ENCODE results near the gene CXCL8. TPM values are rescaled to one million over a fixed set of nuclear protein-coding genes. Genes with fewer than 3 reads are reported as not detected.

The CXCL8 gene
- total and polyA plus RNA-seq, 2 of the 8 experiments (the other 6 are each of a cell fraction or from before 2014, with no cell fraction given) = not detected

DNA sequence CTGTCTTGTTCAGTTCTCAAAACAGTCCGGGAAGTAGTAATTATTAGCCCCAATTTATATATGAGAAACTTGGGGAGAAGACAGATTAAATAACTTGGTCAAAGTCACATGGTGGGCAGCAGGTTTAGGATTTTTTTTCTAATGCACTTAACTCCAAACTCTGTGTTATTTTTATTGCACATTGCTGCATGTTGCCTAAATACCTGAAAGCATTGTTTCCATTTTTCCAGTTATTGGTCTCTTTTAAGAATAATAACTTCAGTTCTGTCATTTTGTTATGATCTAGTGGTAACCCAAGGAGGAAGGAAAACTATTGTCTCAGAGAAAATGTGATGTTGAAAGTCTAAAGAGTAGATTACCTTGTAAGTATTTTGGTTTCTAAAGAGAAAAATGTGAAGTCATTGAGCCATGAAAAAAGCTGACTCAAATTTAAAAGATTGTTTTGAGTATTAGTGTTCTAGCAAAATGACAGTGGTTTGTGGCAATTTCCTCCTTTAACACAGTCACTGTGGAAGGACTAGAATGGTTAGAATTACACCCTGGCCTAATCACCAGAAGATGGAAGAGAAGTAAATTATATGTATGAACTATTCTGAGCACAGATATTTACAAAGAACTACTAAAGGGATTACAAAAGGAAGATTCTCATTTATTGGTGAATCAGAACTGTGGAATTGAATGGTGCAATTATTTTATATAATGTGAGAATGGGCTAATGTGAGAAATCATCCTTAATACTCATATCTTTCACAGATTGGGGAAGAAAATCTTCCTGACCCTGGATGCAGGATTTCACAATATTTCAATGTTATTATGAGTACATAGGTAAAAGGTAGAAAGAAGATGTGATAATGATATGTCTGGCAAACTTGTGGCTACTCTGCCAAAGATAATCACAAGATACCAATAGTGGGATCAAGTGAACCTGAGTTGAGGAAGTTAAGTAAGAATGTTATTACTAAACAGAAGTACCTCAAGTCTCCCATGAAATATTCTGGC is 21.7 kb upstream of the CXCL8 start:
- Histone ChIP-seq H3K79me2 (ENCODE audit: control insufficient read depth in 1 of 2, insufficient read depth in 2 of 2, low read length in 2 of 2) (no peaks in the 10 kb centered on the region), H4K8ac (ENCODE audit: extremely low read depth, insufficient read depth, low read length) (no peak overlapping the region), H4K5ac (ENCODE audit: insufficient read length, low read depth, low read length) (no peak overlapping the region), H3K23ac (ENCODE audit: insufficient read length) (no peak overlapping the region), H2AFZ (ENCODE audit: low read length) (no peak overlapping the region), H3K9me3 (ENCODE audit: insufficient read depth in 2 of 2, low read depth in 1 of 2, low read length in 1 of 2) (no peaks in the 10 kb centered on the region), H2BK5ac (ENCODE audit: low read depth, low read length) (no peak overlapping the region), H3K79me1 (ENCODE audit: low read depth, low read length) (no peaks in the 10 kb centered on the region), H2BK20ac (ENCODE audit: low read length) (no peak overlapping the region), H3K36me3 (ENCODE audit: control insufficient read depth in 2 of 4, insufficient read depth in 4 of 4, low read length in 3 of 4) (no peaks in the 10 kb centered on the region), H3K56ac (replicated peaks; ENCODE audit: insufficient read length, low read depth, low read length) (no peak overlapping the region), H3K4me2 (ENCODE audit: insufficient read depth in 1 of 2, low read depth in 2 of 2, low read length in 2 of 2) (no peak overlapping the region), H3K4me1 (replicated peaks in 1 of 4; ENCODE audit: control insufficient read depth in 3 of 4, insufficient read depth in 4 of 4, low read length in 3 of 4) (no peaks in the 10 kb centered on the region), H3K27ac (ENCODE audit: low read depth, low read length) (no peak overlapping the region), H2BK15ac (ENCODE audit: low read length) (no peak overlapping the region), H4K91ac (replicated peaks; ENCODE audit: insufficient read length, low read length) (no peak overlapping the region), H3K4ac (replicated peaks; ENCODE audit: insufficient read length, low read depth, low read length) (no peak overlapping the region), H3K23me2 (ENCODE audit: low read depth, low read length) (no peaks in the 10 kb centered on the region; the same call in 1 of the 2 replicates), H3K14ac (ENCODE audit: insufficient read length) (no peak overlapping the region), H2BK120ac (replicated peaks; ENCODE audit: low read depth, low read length) (no peak overlapping the region), H2BK12ac (ENCODE audit: low read depth, low read length) (no peak overlapping the region), H3K4me3 (ENCODE audit: extremely low read depth in 1 of 4, insufficient read depth in 2 of 4, low read depth in 3 of 4, low read length in 4 of 4) (no peak overlapping the region), H3K27me3 (replicated peaks in 1 of 4; ENCODE audit: control insufficient read depth in 3 of 4, extremely low read depth in 1 of 4, insufficient read depth in 3 of 4, low read length in 3 of 4) (no peaks in the 10 kb centered on the region), H3K18ac (ENCODE audit: extremely low read depth, low read length) (no peak overlapping the region), H4K20me1 (replicated peaks in 1 of 2; ENCODE audit: control insufficient read depth in 1 of 2, insufficient read depth in 2 of 2, low read length in 2 of 2) (no peaks in the 10 kb centered on the region), H3K9ac (replicated peaks in 1 of 4; ENCODE audit: extremely low read depth in 1 of 4, low read depth in 3 of 4, low read length in 3 of 4) (no peak overlapping the region), H2AK5ac (ENCODE audit: low read depth, low read length) (no peak overlapping the region)
- DNase-seq (ENCODE audit: low read depth in 1 of 2, low spot score in 2 of 2) (no peak), FAIRE-seq (no peak)
- CTCF ChIA-PET (ENCODE audit: partially characterized antibody) = interaction anchor here (2.2 kb wide), 1 partner anchor 30 kb away, joined by 4 read pairs; no protein-coding TSS in a partner anchor
- POLR2A ChIA-PET (ENCODE audit: partially characterized antibody) = no interaction called here
- WGBS, 2 experiments (ENCODE audit: extremely low coverage in 1 of 2, insufficient coverage in 1 of 2, insufficient read length in 1 of 2, insufficient replicate concordance in 2 of 2, low coverage in 1 of 2, low lambda C conversion rate in 2 of 2, missing lambda C conversion rate in 1 of 2) = 96% methylated on average over 1 of the region's 1 CpG; no CpG with 5 or more reads in 1 of the 2 experiments
- no peak for TF ChIP-seq ZNF274 (IDR thresholded peaks at IDR 0.05; ENCODE audit: borderline replicate concordance, extremely low read depth, low read length)
- no peak for TF ChIP-seq SAP30 (IDR thresholded peaks at IDR 0.05; ENCODE audit: insufficient read depth, insufficient replicate concordance, low read length)
- TF ChIP-seq EZH2 (IDR thresholded peaks at IDR 0.05; ENCODE audit: low read depth, low read length, severe bottlenecking) = no peak
- TF ChIP-seq, protein P1, sequence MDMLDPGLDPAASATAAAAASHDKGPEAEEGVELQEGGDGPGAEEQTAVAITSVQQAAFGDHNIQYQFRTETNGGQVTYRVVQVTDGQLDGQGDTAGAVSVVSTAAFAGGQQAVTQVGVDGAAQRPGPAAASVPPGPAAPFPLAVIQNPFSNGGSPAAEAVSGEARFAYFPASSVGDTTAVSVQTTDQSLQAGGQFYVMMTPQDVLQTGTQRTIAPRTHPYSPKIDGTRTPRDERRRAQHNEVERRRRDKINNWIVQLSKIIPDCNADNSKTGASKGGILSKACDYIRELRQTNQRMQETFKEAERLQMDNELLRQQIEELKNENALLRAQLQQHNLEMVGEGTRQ (IDR thresholded peaks at IDR 0.05; ENCODE audit: low read length) = no peak
- no peak for TF ChIP-seq NANOG (IDR thresholded peaks at IDR 0.05; ENCODE audit: insufficient read depth, low read depth, low read length, poor library complexity, severe bottlenecking)
- TF ChIP-seq KDM5A (IDR thresholded peaks at IDR 0.05; ENCODE audit: low read length) = no peak
- no peak for TF ChIP-seq SP4 (IDR thresholded peaks at IDR 0.05; ENCODE audit: low read length)
- TF ChIP-seq JUN (IDR thresholded peaks at IDR 0.05; ENCODE audit: low read depth, low read length) = no peak
- TF ChIP-seq TAF7 (optimal IDR thresholded peaks at IDR 0.05; ENCODE audit: borderline replicate concordance, low read depth, low read length) = no peak
- no peak for TF ChIP-seq GTF2F1 (IDR thresholded peaks at IDR 0.05; ENCODE audit: borderline replicate concordance, low read depth, low read length)

Measured in H1 (cell line).